HG02623 (cell line): Measurements from ENCODE around the gene SLC26A4.

Experiments
- ATAC-seq: cut with Tn5 transposase; IDR thresholded peaks from one replicate; pipeline ENCODE4 v1.9.1; 2021; ENCODE audit warnings: moderate library complexity; ENCODE audit not compliant: unreplicated experiment

Gene SLC26A4

DNA sequence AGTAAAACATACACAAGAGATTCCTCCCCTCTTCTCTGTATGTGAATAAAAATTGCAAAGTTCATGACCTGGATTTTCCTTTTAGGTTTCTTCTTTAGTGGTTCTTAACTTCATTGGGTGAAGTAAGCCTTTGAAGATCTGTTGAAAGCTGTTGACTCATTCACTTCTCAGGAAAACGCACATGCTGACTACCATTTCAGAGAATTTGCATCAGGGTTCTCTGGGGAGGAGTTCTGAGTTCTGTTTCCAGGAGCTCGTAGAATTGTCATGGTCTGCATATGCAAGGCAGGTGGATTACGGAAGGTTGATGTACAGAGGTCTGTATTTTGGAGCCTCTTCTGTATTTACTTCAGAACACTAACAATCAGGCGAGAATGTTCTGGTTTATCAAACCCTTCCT lies 962 bp upstream of the SLC26A4 start:
- no peak for ATAC-seq

- peak; percentile 51 for ATAC-seq
Measured at GRCh38 chr7:107661081-107661864, 645 bp downstream of the SLC26A4 start.

DNA sequence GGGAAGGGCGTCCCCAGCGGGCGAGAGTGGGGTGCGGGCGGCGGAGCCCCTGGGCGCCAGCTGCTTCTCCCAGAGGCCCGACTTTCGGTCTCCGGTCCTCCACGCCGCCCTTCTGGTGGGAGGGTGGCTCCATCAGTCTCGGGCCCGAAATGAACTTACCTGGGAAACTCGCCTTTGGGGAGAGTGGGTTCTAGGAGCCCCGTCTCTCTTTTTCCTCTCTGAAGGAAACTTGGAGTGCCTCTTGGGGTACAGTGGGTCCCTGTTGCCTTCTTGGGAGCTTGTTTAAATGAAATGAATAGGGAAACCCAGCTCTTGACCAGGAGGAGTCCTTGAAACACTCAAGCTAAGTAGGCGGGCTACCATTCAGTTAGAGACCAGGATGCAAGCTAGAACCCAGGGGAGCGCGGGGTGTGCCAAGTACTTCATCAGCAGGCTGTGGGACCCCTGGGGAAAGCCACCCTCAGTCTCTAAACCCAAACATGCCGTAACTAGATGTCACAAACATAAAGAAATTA lies 1.3 kb downstream of the SLC26A4 start:
- no peak for ATAC-seq

DNA sequence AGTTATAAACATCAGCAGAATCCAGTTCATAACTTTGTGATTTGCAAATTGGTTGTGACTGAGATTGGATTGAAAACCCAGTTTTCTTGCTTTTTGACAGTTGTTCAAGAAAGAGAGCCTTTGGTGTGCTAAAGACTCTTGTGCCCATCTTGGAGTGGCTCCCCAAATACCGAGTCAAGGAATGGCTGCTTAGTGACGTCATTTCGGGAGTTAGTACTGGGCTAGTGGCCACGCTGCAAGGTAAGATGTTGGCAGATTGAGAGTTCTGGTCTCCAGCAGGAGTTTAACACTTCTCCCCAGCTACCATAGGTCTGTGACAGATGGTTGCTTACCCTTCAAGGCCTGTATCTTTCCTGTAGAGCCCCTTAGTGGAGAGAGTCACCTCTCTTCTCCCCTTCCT lies 2.6 kb downstream of the SLC26A4 start:
- no peak for ATAC-seq

DNA sequence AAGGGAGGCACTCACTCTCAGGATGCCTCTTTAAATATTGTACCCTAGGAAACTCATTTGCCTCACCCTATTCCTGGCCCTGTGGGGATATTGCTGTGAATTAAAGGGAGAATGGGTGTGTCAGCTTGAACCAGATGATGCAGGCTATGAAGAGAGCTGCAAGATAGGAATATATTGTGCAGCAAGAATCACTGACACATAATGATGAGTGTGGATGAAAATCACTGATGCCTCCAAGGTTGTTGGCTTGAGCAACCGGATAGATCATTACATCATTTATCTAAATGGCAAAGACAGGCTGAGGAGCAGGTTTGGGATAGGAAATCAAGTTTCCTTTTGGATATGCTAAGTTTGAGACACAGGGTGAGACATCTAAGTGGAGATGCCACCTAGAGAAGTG lies 6.2 kb downstream of the SLC26A4 start:
- ATAC-seq: no peak

DNA sequence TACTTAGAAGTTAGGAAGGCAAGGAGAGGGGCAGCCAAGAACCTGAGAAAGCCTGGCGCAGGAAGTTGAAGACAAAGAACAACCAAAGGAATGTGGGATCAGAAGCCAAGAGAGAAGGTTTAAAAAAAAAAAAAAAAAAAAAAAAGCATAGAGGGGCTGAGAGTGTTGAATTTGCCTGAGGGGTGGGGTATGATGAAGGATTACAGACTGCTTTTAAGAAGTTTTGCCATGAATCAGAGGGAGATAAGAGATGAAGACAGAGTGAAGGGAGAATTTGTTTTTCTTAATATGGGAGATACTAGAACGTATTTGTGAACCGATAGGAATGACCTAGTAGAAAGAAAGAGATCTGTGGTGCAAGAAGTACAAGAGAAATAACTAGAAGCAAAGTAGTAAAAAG lies 6.7 kb downstream of the SLC26A4 start:
- ATAC-seq: no peak

GRCh38 chr7:107668296-107668695 lies 7.7 kb downstream of the SLC26A4 start:
- ATAC-seq: no peak

DNA sequence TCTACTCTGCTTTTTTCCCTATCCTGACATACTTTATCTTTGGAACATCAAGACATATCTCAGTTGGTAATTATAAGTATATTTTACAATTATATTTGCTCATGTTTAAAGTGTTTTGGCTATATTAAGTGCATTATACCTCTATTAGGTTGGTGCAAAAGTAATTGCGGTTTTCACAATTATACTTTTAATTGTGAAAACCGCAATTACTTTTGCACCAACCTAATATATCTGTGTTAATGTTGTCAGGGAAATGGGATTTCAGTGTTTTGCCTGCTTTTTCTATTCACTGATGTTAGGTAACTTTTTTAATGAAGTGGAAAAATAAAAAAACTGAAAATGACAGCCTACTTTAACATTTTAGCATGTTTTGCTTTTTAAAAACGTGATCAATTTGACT lies 11.6 kb downstream of the SLC26A4 start:
- no peak for ATAC-seq

- ATAC-seq: no peak
Measured at GRCh38 chr7:107676249-107676648, 15.6 kb downstream of the SLC26A4 start.

DNA sequence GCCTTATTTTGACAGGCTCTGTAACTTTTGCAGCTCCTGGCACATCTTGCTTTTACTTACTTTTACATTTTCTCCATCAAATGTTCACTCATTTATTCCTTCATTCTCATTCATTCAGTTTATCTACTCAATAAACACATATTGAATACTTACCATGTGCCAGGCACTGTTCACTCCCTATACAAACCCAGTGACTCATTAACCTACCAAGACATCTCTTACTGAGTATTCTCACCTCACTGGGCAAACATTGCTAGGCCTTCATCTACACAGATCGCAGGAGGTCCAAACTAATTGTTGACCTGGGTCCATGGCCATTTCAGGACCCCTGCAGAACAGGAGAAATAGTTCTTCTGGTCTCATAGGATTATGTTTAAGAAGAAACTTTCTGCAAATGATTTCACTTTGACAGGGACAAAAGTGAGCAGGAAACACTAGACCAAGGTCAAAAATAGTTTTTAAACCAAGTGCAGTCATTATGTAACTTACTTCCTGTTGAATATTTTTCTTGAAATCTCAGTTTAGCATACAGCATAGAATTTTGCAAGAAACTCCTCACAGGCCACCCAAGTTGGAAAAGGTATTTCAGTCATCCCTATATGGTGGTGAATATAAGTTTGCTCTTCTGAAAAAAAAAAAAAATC lies 17.6 kb downstream of the SLC26A4 start:
- no peak for ATAC-seq

- no peak for ATAC-seq
Measured at GRCh38 chr7:107680478-107680877, 19.9 kb downstream of the SLC26A4 start.

- no peak for ATAC-seq
Measured at GRCh38 chr7:107682886-107683285, 22.3 kb downstream of the SLC26A4 start.

DNA sequence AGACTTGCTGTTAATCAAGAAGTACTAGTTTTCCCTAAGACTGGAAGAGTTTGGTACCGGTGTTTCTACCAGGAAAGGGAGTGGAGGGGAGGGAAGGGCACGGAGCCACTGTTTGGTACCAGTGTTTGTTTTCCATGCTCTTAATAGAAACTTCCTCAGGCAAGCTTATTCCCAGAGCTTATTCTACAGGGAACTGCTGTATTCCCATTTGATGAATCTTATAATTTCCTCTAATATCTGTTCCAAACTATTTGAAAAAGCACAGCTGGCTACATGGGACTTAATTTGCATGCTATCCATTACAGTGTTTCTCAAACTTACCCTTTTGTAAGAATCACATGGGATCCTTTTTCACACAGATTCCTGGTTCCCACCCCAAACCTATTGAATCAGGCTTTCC lies 23.7 kb downstream of the SLC26A4 start:
- no peak for ATAC-seq

- ATAC-seq: no peak
Measured at GRCh38 chr7:107684947-107685463, 24.4 kb downstream of the SLC26A4 start.

- no peak for ATAC-seq
Measured at GRCh38 chr7:107686816-107687387, 26.3 kb downstream of the SLC26A4 start.

GRCh38 chr7:107687656-107688055 lies 27.0 kb downstream of the SLC26A4 start:
- ATAC-seq: no peak

DNA sequence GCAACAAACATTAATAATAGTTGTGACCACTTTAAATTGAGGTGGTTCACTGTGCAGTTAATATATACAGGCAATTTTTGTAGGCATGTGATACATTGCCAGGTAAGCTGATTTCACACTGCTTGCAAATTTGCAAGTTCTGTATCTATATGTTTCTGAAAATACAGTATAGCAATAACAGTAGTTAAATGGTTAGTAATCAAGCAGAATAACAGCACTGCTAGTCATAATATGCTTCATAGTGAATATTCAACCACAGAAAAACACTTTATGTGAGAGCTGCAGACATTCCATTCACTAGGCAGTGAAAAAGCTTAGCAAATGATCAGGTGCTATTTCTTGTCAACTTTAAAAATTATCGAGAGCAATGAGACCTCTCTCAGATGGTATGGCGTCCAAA lies 28.9 kb downstream of the SLC26A4 start:
- ATAC-seq: no peak

DNA sequence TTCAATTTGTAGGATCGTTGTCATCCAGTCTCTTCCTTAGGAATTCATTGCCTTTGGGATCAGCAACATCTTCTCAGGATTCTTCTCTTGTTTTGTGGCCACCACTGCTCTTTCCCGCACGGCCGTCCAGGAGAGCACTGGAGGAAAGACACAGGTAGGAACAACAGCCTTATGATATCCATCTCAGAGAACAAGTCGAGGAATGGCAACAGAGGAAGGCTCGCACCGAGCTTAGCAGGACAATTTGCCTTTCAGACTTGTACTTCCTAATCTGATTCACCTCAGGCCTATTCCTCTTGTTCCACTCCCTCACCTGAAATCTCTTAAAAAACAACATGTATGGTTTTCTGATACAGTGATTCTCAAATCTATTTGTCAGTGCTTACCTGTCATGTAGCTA lies 29.5 kb downstream of the SLC26A4 start:
- no peak for ATAC-seq

DNA sequence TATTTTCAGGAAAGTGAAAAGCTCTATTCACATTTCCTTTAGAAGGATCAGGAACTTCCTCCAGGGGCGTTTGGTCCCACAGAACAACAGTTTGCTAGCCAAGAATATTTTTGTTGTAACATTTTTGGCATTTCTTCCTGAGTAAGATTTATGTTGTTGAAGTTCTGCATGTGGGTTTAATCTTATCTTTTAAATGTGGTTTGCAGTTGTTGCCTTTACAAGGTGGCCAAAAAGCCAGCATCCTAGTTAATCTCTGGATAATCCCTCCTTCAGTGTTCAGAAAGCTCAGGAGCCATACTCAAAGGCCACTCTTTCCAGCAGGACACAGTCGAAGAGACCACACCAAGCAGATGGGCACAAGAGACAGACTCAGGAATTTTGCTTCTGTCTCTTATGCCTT lies 30.0 kb downstream of the SLC26A4 start:
- ATAC-seq: no peak

- no peak for ATAC-seq
Measured at GRCh38 chr7:107691716-107692115, 31.1 kb downstream of the SLC26A4 start.

DNA sequence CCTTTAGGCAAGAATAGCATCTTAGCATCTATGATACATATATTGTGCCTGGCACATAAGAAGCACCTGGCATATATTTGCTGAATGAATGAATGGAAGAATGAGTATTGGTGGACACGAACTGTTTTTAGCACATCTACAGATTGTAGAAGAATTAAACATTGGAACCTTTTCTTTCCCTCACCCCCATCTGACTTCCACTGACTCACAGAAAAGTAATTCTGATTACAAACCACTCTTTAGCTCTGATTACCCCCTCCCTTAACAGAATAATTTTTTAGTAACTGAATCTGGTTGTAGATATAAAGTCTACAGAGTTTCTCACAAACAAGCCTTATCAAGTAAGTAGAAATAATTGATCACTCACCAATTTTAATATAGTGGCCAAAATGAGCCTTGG lies 31.9 kb downstream of the SLC26A4 start:
- no peak for ATAC-seq

- ATAC-seq: no peak
Measured at GRCh38 chr7:107693396-107693795, 32.8 kb downstream of the SLC26A4 start.
